Activated CD8-positive, alpha-beta memory T cell treated with anti-CD3 and anti-CD28 coated beads, Interleukin-2, amount 50 U/mL, for 24 hours (primary cell): ENCODE measurements around the gene CPXM2.

Experiments used
- DNase-seq: peaks from one replicate; pipeline ENCODE4 v3.0.0-alpha.2; 2020; ENCODE audit errors: extremely low read depth

The CPXM2 gene

GRCh38 chr10:123771877-123772644 is 119.5 kb downstream of the CPXM2 start:
- no peak for DNase-seq

GRCh38 chr10:123769647-123770046 is 122.0 kb downstream of the CPXM2 start:
- DNase-seq, result no peak

GRCh38 chr10:123766761-123767160 is 124.8 kb downstream of the CPXM2 start:
- no peak for DNase-seq

- DNase-seq, result no peak
These were observed 125.6 kb downstream of the CPXM2 start for GRCh38 chr10:123766012-123766411.

- DNase-seq, result no peak
These were observed 129.9 kb downstream of the CPXM2 start for GRCh38 chr10:123761666-123762230.

GRCh38 chr10:123761038-123761428 is 130.6 kb downstream of the CPXM2 start:
- no peak for DNase-seq

- DNase-seq, result no peak
These were observed 131.1 kb downstream of the CPXM2 start for GRCh38 chr10:123760356-123761037.

GRCh38 chr10:123759501-123760031 is 132.0 kb downstream of the CPXM2 start:
- no peak for DNase-seq

GRCh38 chr10:123759041-123759440 is 132.6 kb downstream of the CPXM2 start:
- DNase-seq, result no peak

GRCh38 chr10:123757853-123758252 is 133.8 kb downstream of the CPXM2 start:
- DNase-seq, result no peak

GRCh38 chr10:123755061-123755460 is 136.5 kb downstream of the CPXM2 start:
- no peak for DNase-seq

GRCh38 chr10:123754123-123754522 is 137.5 kb downstream of the CPXM2 start:
- DNase-seq, result no peak

GRCh38 chr10:123751342-123752134 is 140.1 kb downstream of the CPXM2 start:
- DNase-seq, result no peak

GRCh38 chr10:123750901-123751300 is 140.7 kb downstream of the CPXM2 start:
- DNase-seq, result no peak

GRCh38 chr10:123748711-123749110 is 142.9 kb downstream of the CPXM2 start:
- no peak for DNase-seq

- DNase-seq, result no peak
These were observed 144.2 kb downstream of the CPXM2 start for GRCh38 chr10:123747426-123747825.

GRCh38 chr10:123746942-123747341 is 144.7 kb downstream of the CPXM2 start:
- DNase-seq, result no peak

- DNase-seq, result no peak
These were observed 145.1 kb downstream of the CPXM2 start for GRCh38 chr10:123746520-123746919.

GRCh38 chr10:123746061-123746460 is 145.5 kb downstream of the CPXM2 start:
- no peak for DNase-seq

GRCh38 chr10:123744224-123744536 is 147.4 kb downstream of the CPXM2 start:
- no peak for DNase-seq

- no peak for DNase-seq
These were observed 148.0 kb downstream of the CPXM2 start for GRCh38 chr10:123743441-123744223.
